GM12865 (cell line): ENCODE measurements around the gene CDK10.

Source experiments
- DNase-seq: peaks from one replicate; pipeline ENCODE4 v3.0.0; 2010; ENCODE audit warnings: low read depth
- H3K4me3 ChIP-seq: 2 replicates; pipeline ENCODE4 v1.5.1; 2011; ENCODE audit warnings: mild to moderate bottlenecking, low read depth, low read length, control low read depth
- CTCF ChIP-seq: IDR thresholded peaks from 2 replicates; pipeline ENCODE4 v1.5.1; 2011; ENCODE audit warnings: low read length, control low read depth, low read depth, inconsistent platforms; ENCODE audit not compliant: insufficient read depth; ENCODE audit errors: missing control alignments

CDK10 gene

GRCh38 chr16:89716493-89716892 lies 30.0 kb downstream of the CDK10 start:
- H3K4me3 ChIP-seq: no peak overlapping the region
- TF ChIP-seq CTCF: no peak
- DNase-seq: no peak

GRCh38 chr16:89716916-89717687 lies 30.6 kb downstream of the CDK10 start:
- no peak overlapping the region for H3K4me3 ChIP-seq
- no peak for DNase-seq
- TF ChIP-seq CTCF: no peak

GRCh38 chr16:89717688-89718505 lies 31.4 kb downstream of the CDK10 start:
- TF ChIP-seq CTCF: no peak
- no peak for DNase-seq
- no peak overlapping the region for H3K4me3 ChIP-seq

- DNase-seq: no peak
- H3K4me3 ChIP-seq: peak overlapping the region; percentile 80
- no peak for TF ChIP-seq CTCF
These were observed 34.0 kb downstream of the CDK10 start for GRCh38 chr16:89720551-89720812.

- peak; percentile 88 for DNase-seq
- TF ChIP-seq CTCF: no peak
- H3K4me3 ChIP-seq: peak within 1 kb of the TSS; percentile 80
These were observed 34.5 kb downstream of the CDK10 start, which contains the start of the genes VPS9D1 and ZNF276 for GRCh38 chr16:89720813-89721545. VPS9D1 (minus strand) TSS chr16:89720898; CDS start chr16:89720861, 37 bp downstream. ZNF276 (plus strand) TSS chr16:89721537; CDS start chr16:89721641, 104 bp downstream.

- TF ChIP-seq CTCF: no peak
- peak; percentile 82 for DNase-seq
These were observed 35.3 kb downstream of the CDK10 start for GRCh38 chr16:89721546-89722391.

More at GRCh38 chr16:89721546-89722391, 35.3 kb downstream of the CDK10 start:
- peak overlapping the region; percentile 80 for H3K4me3 ChIP-seq
